CD8-positive, alpha-beta memory T cell (primary cell): ENCODE results near the gene CRTC3. TPM values are rescaled to one million over a fixed set of nuclear protein-coding genes. Genes with fewer than 3 reads are reported as not detected.

Source experiments
- CTCF ChIA-PET: fragments of 350-600 bp; sonication (Branson Sonifier 250); formaldehyde crosslinking; loops from one replicate; lab custom pipeline; 2021; ENCODE audit warnings: antibody characterized with exemption; lab: Charles Lee
- POLR2A ChIA-PET: fragments of 350-600 bp; sonication (Branson Sonifier 250); formaldehyde crosslinking; loops from one replicate; lab custom pipeline; 2021; ENCODE audit warnings: antibody characterized with exemption; lab: Charles Lee
- DNase-seq, 5 donors: peaks; one replicate each; pipeline versions ENCODE4 v3.0.0 to v3.0.0-alpha.2; 2020 to 2022; ENCODE audit warnings: mixed read lengths in 1 of 5
- H3K27ac ChIP-seq: one replicate; pipeline ENCODE4 v1.7.0; 2013; ENCODE audit warnings: low read depth, mild to moderate bottlenecking, low read length, moderate library complexity
- H3K27me3 ChIP-seq: 2 replicates; pipeline ENCODE4 v1.7.0; 2013; ENCODE audit warnings: low read length, mild to moderate bottlenecking; ENCODE audit not compliant: insufficient read depth, poor library complexity, severe bottlenecking
- H3K36me3 ChIP-seq: 2 replicates; pipeline ENCODE4 v1.7.0; 2013; ENCODE audit warnings: mild to moderate bottlenecking, low read length, moderate library complexity; ENCODE audit not compliant: insufficient read depth
- H3K4me1 ChIP-seq: 2 replicates; pipeline ENCODE4 v1.7.0; 2013; ENCODE audit warnings: mild to moderate bottlenecking, low read length, moderate library complexity; ENCODE audit not compliant: insufficient read depth
- H3K4me3 ChIP-seq: 2 replicates; pipeline ENCODE4 v1.7.0; 2013; ENCODE audit warnings: mild to moderate bottlenecking, low read length
- H3K9me3 ChIP-seq: 2 replicates; pipeline ENCODE4 v1.7.0; 2013; ENCODE audit warnings: mild to moderate bottlenecking, low read length
- H3K27ac Mint-ChIP-seq, 8 donors: one replicate each; pipeline ENCODE4 v1.8.0; 2020 to 2021; ENCODE audit warnings: mixed read lengths in 8 of 8, mild to moderate bottlenecking in 6 of 8, inconsistent platforms in 3 of 8, moderate library complexity in 3 of 8
- H3K27me3 Mint-ChIP-seq, 2 donors: one replicate each; pipeline ENCODE4 v1.8.0; 2020 to 2021; ENCODE audit warnings: mixed read lengths in 2 of 2, mild to moderate bottlenecking in 1 of 2, moderate library complexity in 1 of 2
- H3K36me3 Mint-ChIP-seq, 3 donors: one replicate each; pipeline ENCODE4 v1.8.0; 2020 to 2021; ENCODE audit warnings: mixed read lengths in 3 of 3, inconsistent platforms in 1 of 3, mild to moderate bottlenecking in 1 of 3
- H3K4me1 Mint-ChIP-seq, 3 donors: one replicate each; pipeline ENCODE4 v1.8.0; 2020 to 2021; ENCODE audit warnings: mixed read lengths in 3 of 3, inconsistent platforms in 1 of 3, mild to moderate bottlenecking in 1 of 3
- H3K4me3 Mint-ChIP-seq, 7 donors: one replicate each; pipeline ENCODE4 v1.8.0; 2020 to 2021; ENCODE audit warnings: mixed read lengths in 7 of 7, mild to moderate bottlenecking in 6 of 7, moderate library complexity in 4 of 7, inconsistent platforms in 2 of 7
- H3K9me3 Mint-ChIP-seq, 5 donors: one replicate each; pipeline ENCODE4 v1.8.0; 2020 to 2022; ENCODE audit warnings: mixed read lengths in 5 of 5, mild to moderate bottlenecking in 3 of 5, moderate library complexity in 2 of 5, inconsistent platforms in 1 of 5
- polyA plus RNA-seq: library from polyadenylated mRNA; unstranded; fragments of 300-500 nt; fragmentation: Illumina TruSeq; gene quantifications from one replicate; pipeline ENCODE4 v1.2.3, GENCODE V29; 2021
- total RNA-seq, 2 experiments: library from RNA; stranded (reverse); gene quantifications; one replicate each; pipeline ENCODE4 v1.2.3, GENCODE V29; 2021

The CRTC3 gene
- total and polyA plus RNA-seq, 3 experiments from 2014 or later, result 25.5 to 34.2 (median 26.7) TPM

GRCh38 chr15:90595763-90596155, 66.0 kb downstream of the CRTC3 start:
- ChIA-PET CTCF (no interaction called here), POLR2A (no interaction called here)
- H3K9me3 Mint-ChIP-seq, result no peaks in the 10 kb centered on the region
- DNase-seq, result no peak
- Histone ChIP-seq H3K27me3 (no peaks in the 10 kb centered on the region), H3K9me3 (no peaks in the 10 kb centered on the region), H3K4me1 (peaks cover 84% of the 10 kb centered on the region), H3K4me3 (no peak overlapping the region), H3K36me3 (no peaks in the 10 kb centered on the region), H3K27ac (no peak overlapping the region)
- peaks cover 62 to 86% (median 74%) of the 10 kb centered on the region in 3 donors for H3K4me1 Mint-ChIP-seq
- peak overlapping the region in 3 of 7 donors; percentile 4 to 66 (median 19) for H3K4me3 Mint-ChIP-seq
- no peaks in the 10 kb centered on the region for H3K27me3 Mint-ChIP-seq
- peak overlapping the region in 7 of 8 donors; percentile 25 to 83 (median 68) for H3K27ac Mint-ChIP-seq
- H3K36me3 Mint-ChIP-seq, result peaks cover 0 to 30% (median 16%) of the 10 kb centered on the region in 3 donors

- peak overlapping the region; percentile 77 to 98 (median 90) for H3K27ac Mint-ChIP-seq
- H3K4me3 ChIP-seq, result peak overlapping the region; percentile 14
- H3K9me3 Mint-ChIP-seq, result no peaks in the 10 kb centered on the region
- no peaks in the 10 kb centered on the region for H3K36me3 ChIP-seq
- no peaks in the 10 kb centered on the region for H3K27me3 ChIP-seq
- POLR2A ChIA-PET, result no interaction called here
- no peak overlapping the region for H3K27ac ChIP-seq
- H3K4me3 Mint-ChIP-seq, result peak overlapping the region in 2 of 7 donors; percentile 65 to 71
- peaks cover 0 to 34% (median 19%) of the 10 kb centered on the region in 3 donors for H3K36me3 Mint-ChIP-seq
- no peak for DNase-seq
- no peaks in the 10 kb centered on the region for H3K27me3 Mint-ChIP-seq
- no peaks in the 10 kb centered on the region for H3K9me3 ChIP-seq
- peaks cover 62 to 85% (median 72%) of the 10 kb centered on the region in 3 donors for H3K4me1 Mint-ChIP-seq
- H3K4me1 ChIP-seq, result peaks cover 87% of the 10 kb centered on the region
- CTCF ChIA-PET, result interaction anchor here (1.4 kb wide), 1 partner anchor 9 kb away, joined by 3 read pairs; no protein-coding TSS in a partner anchor
Observed at GRCh38 chr15:90596943-90597342, 67.2 kb downstream of the CRTC3 start.

DNA sequence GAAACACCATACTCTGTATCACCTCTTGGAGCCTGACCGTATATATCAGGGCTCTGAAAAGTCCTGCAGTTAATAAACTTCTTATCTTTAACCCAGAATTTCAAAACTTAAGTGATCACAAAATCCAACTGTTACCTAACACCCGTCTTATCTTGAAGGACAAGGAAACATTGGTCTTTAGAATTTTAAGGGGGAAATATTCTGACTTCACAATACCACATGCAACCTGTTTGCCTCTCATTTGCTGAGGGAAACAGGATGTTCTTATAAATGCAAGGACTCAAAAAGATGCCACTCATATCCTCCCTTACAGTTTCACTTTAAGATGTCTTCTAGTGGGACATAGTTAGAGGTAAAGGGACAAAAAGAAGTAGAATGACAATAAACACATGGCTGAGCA, 67.9 kb downstream of the CRTC3 start:
- H3K36me3 Mint-ChIP-seq, result peaks cover 0 to 39% (median 17%) of the 10 kb centered on the region in 3 donors
- Histone ChIP-seq H3K4me1 (peaks cover 83% of the 10 kb centered on the region), H3K27me3 (no peaks in the 10 kb centered on the region), H3K4me3 (peak overlapping the region; percentile 14), H3K9me3 (no peaks in the 10 kb centered on the region), H3K27ac (peak overlapping the region; percentile 41), H3K36me3 (no peaks in the 10 kb centered on the region)
- CTCF ChIA-PET, result interaction anchor here (1.1 to 1.4 kb wide), 2 partner anchors 9 to 237 kb away, joined by 3 read pairs; no protein-coding TSS in a partner anchor
- peak overlapping the region; percentile 20 to 98 (median 90) for H3K27ac Mint-ChIP-seq
- POLR2A ChIA-PET, result no interaction called here
- H3K9me3 Mint-ChIP-seq, result no peaks in the 10 kb centered on the region
- H3K4me3 Mint-ChIP-seq, result peak overlapping the region; percentile 4 to 76 (median 53)
- DNase-seq, result peak in 2 of 5 donors; percentile 33 to 62
- peaks cover 59 to 79% (median 66%) of the 10 kb centered on the region in 3 donors for H3K4me1 Mint-ChIP-seq
- no peaks in the 10 kb centered on the region for H3K27me3 Mint-ChIP-seq

DNA sequence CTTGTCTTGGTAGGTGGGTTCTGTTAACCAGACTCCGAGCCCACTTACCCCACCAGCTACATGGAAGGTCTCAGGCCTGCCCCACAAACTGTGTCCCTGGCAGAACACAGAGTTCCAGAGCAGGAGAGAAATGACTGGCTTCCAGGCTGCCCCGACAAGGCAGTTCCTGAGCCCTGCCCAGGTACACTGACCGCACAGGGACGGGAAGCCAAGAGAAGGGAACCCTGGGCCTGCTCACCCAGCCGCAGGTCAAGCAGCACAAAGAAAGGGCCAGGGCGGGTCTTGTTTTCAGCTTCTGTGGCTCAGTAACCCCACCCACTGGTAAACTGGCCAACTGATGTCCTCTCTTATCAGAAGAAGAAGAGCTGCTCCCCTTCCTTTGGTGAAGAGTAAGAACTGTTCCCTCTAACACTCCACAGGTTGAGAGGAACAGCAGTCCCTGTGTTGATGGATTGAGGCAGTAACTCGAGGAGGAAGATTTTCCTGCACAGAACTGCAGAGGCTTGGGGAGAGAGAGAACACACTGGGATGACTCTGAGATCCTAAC, 68.4 kb downstream of the CRTC3 start:
- Mint-ChIP-seq H3K9me3 (no peaks in the 10 kb centered on the region), H3K4me3 (peak overlapping the region; percentile 4 to 76 (median 53)), H3K36me3 (peaks cover 0 to 39% (median 17%) of the 10 kb centered on the region in 3 donors), H3K4me1 (peaks cover 59 to 80% (median 64%) of the 10 kb centered on the region in 3 donors), H3K27me3 (no peaks in the 10 kb centered on the region), H3K27ac (peak overlapping the region; percentile 74 to 98 (median 93))
- Histone ChIP-seq H3K36me3 (no peaks in the 10 kb centered on the region), H3K4me1 (peaks cover 78% of the 10 kb centered on the region), H3K27ac (peak overlapping the region; percentile 41), H3K9me3 (no peaks in the 10 kb centered on the region), H3K27me3 (no peaks in the 10 kb centered on the region), H3K4me3 (peak overlapping the region; percentile 14)
- DNase-seq, result peak in 1 of 5 donors; percentile 9
- ChIA-PET POLR2A (no interaction called here), CTCF (interaction anchor here (1.1 to 1.4 kb wide), 2 partner anchors 8 to 237 kb away, joined by 3 read pairs; no protein-coding TSS in a partner anchor)

GRCh38 chr15:90598679-90599078, 69.0 kb downstream of the CRTC3 start:
- H3K4me3 ChIP-seq, result no peak overlapping the region
- ChIA-PET CTCF (interaction anchor here (1.1 kb wide), 1 partner anchor 238 kb away, joined by 3 read pairs; no protein-coding TSS in a partner anchor), POLR2A (no interaction called here)
- peak overlapping the region in 7 of 8 donors; percentile 25 to 98 (median 93) for H3K27ac Mint-ChIP-seq
- DNase-seq, result no peak
- H3K36me3 ChIP-seq, result no peaks in the 10 kb centered on the region
- H3K9me3 Mint-ChIP-seq, result no peaks in the 10 kb centered on the region
- no peaks in the 10 kb centered on the region for H3K27me3 ChIP-seq
- peaks cover 73% of the 10 kb centered on the region for H3K4me1 ChIP-seq
- no peaks in the 10 kb centered on the region for H3K27me3 Mint-ChIP-seq
- peaks cover 0 to 41% (median 16%) of the 10 kb centered on the region in 3 donors for H3K36me3 Mint-ChIP-seq
- no peak overlapping the region for H3K27ac ChIP-seq
- peak overlapping the region in 3 of 7 donors; percentile 10 to 60 (median 23) for H3K4me3 Mint-ChIP-seq
- peaks cover 55 to 77% (median 61%) of the 10 kb centered on the region in 3 donors for H3K4me1 Mint-ChIP-seq
- H3K9me3 ChIP-seq, result no peaks in the 10 kb centered on the region

DNA sequence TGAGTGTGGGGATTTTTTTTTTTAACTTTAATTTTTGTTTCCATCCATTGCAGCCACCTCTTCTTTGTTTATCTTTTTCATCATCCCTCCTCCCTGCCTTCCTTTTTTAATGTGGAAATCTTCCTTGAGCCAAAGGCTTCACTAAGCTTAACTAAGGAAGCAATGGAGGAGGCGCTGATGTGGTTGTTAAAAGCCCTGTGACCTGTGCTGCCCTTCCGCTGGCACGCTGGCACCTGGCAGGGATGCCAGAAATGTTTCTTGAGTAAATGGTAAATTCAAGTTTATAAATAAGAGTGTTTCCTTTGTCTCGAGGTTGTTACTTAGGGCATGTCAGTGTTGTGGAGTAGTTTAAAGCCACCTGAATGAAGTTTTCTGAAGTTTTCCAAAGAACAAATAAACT, 69.4 kb downstream of the CRTC3 start:
- H3K36me3 ChIP-seq, result no peaks in the 10 kb centered on the region
- Mint-ChIP-seq H3K36me3 (peaks cover 0 to 46% (median 16%) of the 10 kb centered on the region in 3 donors), H3K27ac (peak overlapping the region in 7 of 8 donors; percentile 11 to 93 (median 51)), H3K27me3 (no peaks in the 10 kb centered on the region), H3K9me3 (no peaks in the 10 kb centered on the region), H3K4me1 (peaks cover 55 to 77% (median 61%) of the 10 kb centered on the region in 3 donors), H3K4me3 (peak overlapping the region in 2 of 7 donors; percentile 2 to 48)
- H3K4me1 ChIP-seq, result peaks cover 68% of the 10 kb centered on the region
- H3K4me3 ChIP-seq, result no peak overlapping the region
- POLR2A ChIA-PET, result no interaction called here
- CTCF ChIA-PET, result no interaction called here
- H3K27me3 ChIP-seq, result no peaks in the 10 kb centered on the region
- no peaks in the 10 kb centered on the region for H3K9me3 ChIP-seq
- H3K27ac ChIP-seq, result no peak overlapping the region
- DNase-seq, result no peak

DNA sequence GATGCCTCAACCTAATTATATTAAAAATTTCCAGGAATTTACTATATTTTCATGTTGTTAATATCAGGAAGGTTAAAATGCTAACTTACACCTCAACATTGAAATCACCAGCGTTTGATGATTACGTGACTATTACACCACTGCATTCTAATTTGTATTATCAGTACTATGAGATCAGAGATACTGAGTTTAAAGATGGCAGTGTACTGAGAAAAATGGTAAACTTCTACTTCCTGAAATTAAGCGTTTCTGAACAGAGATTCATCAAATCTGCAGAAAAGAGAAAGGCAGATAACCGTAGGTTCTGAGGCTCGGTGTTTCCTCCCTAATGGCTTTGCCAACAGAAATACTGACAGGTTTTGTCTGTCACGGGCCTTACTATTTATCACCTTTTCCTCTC, 69.9 kb downstream of the CRTC3 start:
- Histone ChIP-seq H3K27me3 (no peaks in the 10 kb centered on the region), H3K4me3 (no peak overlapping the region), H3K27ac (no peak overlapping the region), H3K4me1 (peaks cover 63% of the 10 kb centered on the region), H3K36me3 (no peaks in the 10 kb centered on the region), H3K9me3 (no peaks in the 10 kb centered on the region)
- CTCF ChIA-PET, result no interaction called here
- POLR2A ChIA-PET, result no interaction called here
- Mint-ChIP-seq H3K9me3 (no peaks in the 10 kb centered on the region), H3K4me3 (peak overlapping the region in 1 of 7 donors; percentile 2), H3K27me3 (no peaks in the 10 kb centered on the region), H3K36me3 (peaks cover 0 to 49% (median 16%) of the 10 kb centered on the region in 3 donors), H3K4me1 (peaks cover 53 to 75% (median 58%) of the 10 kb centered on the region in 3 donors), H3K27ac (peak overlapping the region in 3 of 8 donors; percentile 17 to 77 (median 75))
- DNase-seq, result no peak

DNA sequence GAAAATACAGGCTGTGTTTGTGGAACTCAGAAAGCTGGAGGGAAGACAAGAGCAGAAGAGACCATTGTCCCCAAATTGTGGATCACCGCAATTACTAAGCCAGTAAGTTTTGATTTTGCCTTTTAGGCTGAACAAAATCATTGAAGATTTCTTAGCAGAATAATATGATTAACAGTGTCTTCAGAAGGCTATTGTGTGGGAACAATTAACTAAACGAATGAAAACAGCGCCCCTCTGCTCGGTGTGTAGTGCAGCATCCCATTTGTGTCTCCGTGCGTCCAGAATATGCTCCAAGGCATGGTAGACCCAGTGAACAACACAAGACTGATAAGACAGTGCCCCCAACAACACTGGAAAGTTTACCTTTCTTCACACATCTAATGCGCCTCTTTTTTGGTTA, 71.2 kb downstream of the CRTC3 start:
- no peak overlapping the region for H3K4me3 Mint-ChIP-seq
- ChIA-PET POLR2A (no interaction called here), CTCF (interaction anchor here (0.5 kb wide), 1 partner anchor 212 kb away, joined by 3 read pairs; no protein-coding TSS in a partner anchor)
- peaks cover 0 to 51% (median 18%) of the 10 kb centered on the region in 3 donors for H3K36me3 Mint-ChIP-seq
- no peak for DNase-seq
- peaks cover 43 to 64% (median 47%) of the 10 kb centered on the region in 3 donors for H3K4me1 Mint-ChIP-seq
- no peak overlapping the region for H3K27ac ChIP-seq
- no peaks in the 10 kb centered on the region for H3K9me3 Mint-ChIP-seq
- no peaks in the 10 kb centered on the region for H3K36me3 ChIP-seq
- no peaks in the 10 kb centered on the region for H3K27me3 ChIP-seq
- no peaks in the 10 kb centered on the region for H3K9me3 ChIP-seq
- peaks cover 50% of the 10 kb centered on the region for H3K4me1 ChIP-seq
- H3K4me3 ChIP-seq, result no peak overlapping the region
- H3K27ac Mint-ChIP-seq, result peak overlapping the region in 5 of 8 donors; percentile 2 to 52 (median 43)
- H3K27me3 Mint-ChIP-seq, result no peaks in the 10 kb centered on the region
